ENCODE data around the gene NSMCE1.
A peak's percentile ranks its signal among the peaks of the same experiment; 100 is the strongest.
"Not testable (repeated sequence)": the region's sequence is repeated elsewhere in the genome, so short reads cannot be mapped to it uniquely, and the experiment has no call there.

The NSMCE1 gene

GRCh38 chr16:27251541-27252205, 16.9 kb downstream of the NSMCE1 start:
- POLR2A ChIA-PET, result no interaction called here
- Histone ChIP-seq H3K36me3 (ENCODE audit: control insufficient read depth in 4 of 4, insufficient read depth in 4 of 4, low read length in 3 of 4) (peaks cover 8 to 30% (median 15%) of the 10 kb centered on the region in 4 experiments), H3K27me3 (replicated peaks in 2 of 5; ENCODE audit: control insufficient read depth in 4 of 5, insufficient read depth in 5 of 5, low read length in 4 of 5) (no peaks in the 10 kb centered on the region), H3K4me3 (ENCODE audit: control insufficient read depth in 1 of 7, extremely low read depth in 1 of 7, insufficient read depth in 4 of 7, low read depth in 2 of 7, low read length in 6 of 7) (no peak overlapping the region), H3K9me3 (ENCODE audit: control extremely low read depth in 1 of 5, control insufficient read depth in 4 of 5, insufficient read depth in 2 of 5, low read depth in 1 of 5, low read length in 4 of 5) (peaks cover 0 to 2% (median 0%) of the 10 kb centered on the region in 5 experiments), H3K4me1 (ENCODE audit: control extremely low read depth in 1 of 4, control insufficient read depth in 4 of 4, insufficient read depth in 4 of 4, low read length in 3 of 4) (peaks cover 3 to 9% (median 4%) of the 10 kb centered on the region in 4 experiments), H3K27ac (ENCODE audit: insufficient read depth in 1 of 2, low read depth in 1 of 2, low read length in 2 of 2, poor library complexity in 1 of 2, severe bottlenecking in 2 of 2) (no peak overlapping the region)
- DNase-seq, result no peak
- WGBS (ENCODE audit: insufficient coverage), result 100% methylated on average over 3 of the region's 8 CpGs
- CTCF ChIA-PET, result no interaction called here

GRCh38 chr16:27248886-27249285, 19.7 kb downstream of the NSMCE1 start:
- CTCF ChIA-PET, result interaction anchor here (0.9 to 1.5 kb wide), 3 partner anchors 8 to 23 kb away, joined by 3 to 4 read pairs (median 4); no protein-coding TSS in a partner anchor
- Histone ChIP-seq H3K4me1 (ENCODE audit: control extremely low read depth in 1 of 4, control insufficient read depth in 4 of 4, insufficient read depth in 4 of 4, low read length in 3 of 4) (peaks cover 5 to 34% (median 27%) of the 10 kb centered on the region in 4 experiments), H3K36me3 (ENCODE audit: control insufficient read depth in 4 of 4, insufficient read depth in 4 of 4, low read length in 3 of 4) (peaks cover 0 to 13% (median 5%) of the 10 kb centered on the region in 4 experiments)
- POLR2A ChIA-PET, result interaction anchor here (0.6 kb wide), 1 partner anchor 119 kb away, joined by 3 read pairs; no protein-coding TSS in a partner anchor
- H3K27me3 ChIP-seq (replicated peaks in 2 of 5; ENCODE audit: control insufficient read depth in 4 of 5, insufficient read depth in 5 of 5, low read length in 4 of 5); H3K9me3 ChIP-seq (ENCODE audit: control extremely low read depth in 1 of 5, control insufficient read depth in 4 of 5, insufficient read depth in 2 of 5, low read depth in 1 of 5, low read length in 4 of 5); DNase-seq; H3K27ac ChIP-seq (ENCODE audit: insufficient read depth in 1 of 2, low read depth in 1 of 2, low read length in 2 of 2, poor library complexity in 1 of 2, severe bottlenecking in 2 of 2); H3K4me3 ChIP-seq (ENCODE audit: control insufficient read depth in 1 of 7, extremely low read depth in 1 of 7, insufficient read depth in 4 of 7, low read depth in 2 of 7, low read length in 6 of 7): not testable (repeated sequence)
- WGBS (ENCODE audit: insufficient coverage), result 100% methylated on average over 1 of the region's 4 CpGs

GRCh38 chr16:27248036-27248435, 20.5 kb downstream of the NSMCE1 start:
- ChIA-PET POLR2A (interaction anchor here (0.7 to 1.1 kb wide), 2 partner anchors 22 to 25 kb away, joined by 3 to 4 read pairs; no protein-coding TSS in a partner anchor), CTCF (interaction anchor here (0.8 to 1.3 kb wide), 3 partner anchors 10 to 24 kb away, joined by 3 to 5 read pairs (median 3); no protein-coding TSS in a partner anchor)
- DNase-seq, result no peak
- 100% methylated on average over 2 of the region's 2 CpGs for WGBS (ENCODE audit: insufficient coverage)
- H3K4me3 ChIP-seq (ENCODE audit: control insufficient read depth in 1 of 7, extremely low read depth in 1 of 7, insufficient read depth in 4 of 7, low read depth in 2 of 7, low read length in 6 of 7), result no peak overlapping the region
- peaks cover 0 to 13% (median 5%) of the 10 kb centered on the region in 4 experiments for H3K36me3 ChIP-seq (ENCODE audit: control insufficient read depth in 4 of 4, insufficient read depth in 4 of 4, low read length in 3 of 4)
- peaks cover 5 to 42% (median 35%) of the 10 kb centered on the region in 4 experiments for H3K4me1 ChIP-seq (ENCODE audit: control extremely low read depth in 1 of 4, control insufficient read depth in 4 of 4, insufficient read depth in 4 of 4, low read length in 3 of 4)
- no peaks in the 10 kb centered on the region for H3K27me3 ChIP-seq (replicated peaks in 2 of 5; ENCODE audit: control insufficient read depth in 4 of 5, insufficient read depth in 5 of 5, low read length in 4 of 5)
- peaks cover 0 to 2% (median 0%) of the 10 kb centered on the region in 5 experiments for H3K9me3 ChIP-seq (ENCODE audit: control extremely low read depth in 1 of 5, control insufficient read depth in 4 of 5, insufficient read depth in 2 of 5, low read depth in 1 of 5, low read length in 4 of 5)
- H3K27ac ChIP-seq (ENCODE audit: insufficient read depth in 1 of 2, low read depth in 1 of 2, low read length in 2 of 2, poor library complexity in 1 of 2, severe bottlenecking in 2 of 2), result no peak overlapping the region

GRCh38 chr16:27247076-27247475, 21.5 kb downstream of the NSMCE1 start:
- H3K9me3 ChIP-seq (ENCODE audit: control extremely low read depth in 1 of 5, control insufficient read depth in 4 of 5, insufficient read depth in 2 of 5, low read depth in 1 of 5, low read length in 4 of 5); H3K4me3 ChIP-seq (ENCODE audit: control insufficient read depth in 1 of 7, extremely low read depth in 1 of 7, insufficient read depth in 4 of 7, low read depth in 2 of 7, low read length in 6 of 7); H3K27ac ChIP-seq (ENCODE audit: insufficient read depth in 1 of 2, low read depth in 1 of 2, low read length in 2 of 2, poor library complexity in 1 of 2, severe bottlenecking in 2 of 2); POLR2A ChIA-PET; H3K36me3 ChIP-seq (ENCODE audit: control insufficient read depth in 4 of 4, insufficient read depth in 4 of 4, low read length in 3 of 4); H3K27me3 ChIP-seq (replicated peaks in 2 of 5; ENCODE audit: control insufficient read depth in 4 of 5, insufficient read depth in 5 of 5, low read length in 4 of 5): not testable (repeated sequence)
- WGBS (ENCODE audit: insufficient coverage), result no CpG with 5 or more reads among the region's 1 CpG
- DNase-seq, result peak in 1 of 3 donors; percentile 40
- H3K4me1 ChIP-seq (ENCODE audit: control extremely low read depth in 1 of 4, control insufficient read depth in 4 of 4, insufficient read depth in 4 of 4, low read length in 3 of 4), result peaks cover 5 to 49% (median 44%) of the 10 kb centered on the region in 4 experiments
- CTCF ChIA-PET, result interaction anchor here (0.8 to 1.2 kb wide), 3 partner anchors 9 to 16 kb away, joined by 3 read pairs; no protein-coding TSS in a partner anchor

GRCh38 chr16:27246439-27246838, 22.1 kb downstream of the NSMCE1 start:
- WGBS (ENCODE audit: insufficient coverage), result 100% methylated on average over 2 of the region's 4 CpGs
- no peak overlapping the region for H3K4me3 ChIP-seq (ENCODE audit: control insufficient read depth in 1 of 7, extremely low read depth in 1 of 7, insufficient read depth in 4 of 7, low read depth in 2 of 7, low read length in 6 of 7)
- DNase-seq, result no peak
- H3K27me3 ChIP-seq (replicated peaks in 2 of 5; ENCODE audit: control insufficient read depth in 4 of 5, insufficient read depth in 5 of 5, low read length in 4 of 5), result no peaks in the 10 kb centered on the region
- peaks cover 5 to 55% (median 49%) of the 10 kb centered on the region in 4 experiments for H3K4me1 ChIP-seq (ENCODE audit: control extremely low read depth in 1 of 4, control insufficient read depth in 4 of 4, insufficient read depth in 4 of 4, low read length in 3 of 4)
- ChIA-PET POLR2A (no interaction called here), CTCF (interaction anchor here (0.8 to 1.2 kb wide), 3 partner anchors 8 to 16 kb away, joined by 3 read pairs; no protein-coding TSS in a partner anchor)
- peaks cover 0 to 2% (median 0%) of the 10 kb centered on the region in 5 experiments for H3K9me3 ChIP-seq (ENCODE audit: control extremely low read depth in 1 of 5, control insufficient read depth in 4 of 5, insufficient read depth in 2 of 5, low read depth in 1 of 5, low read length in 4 of 5)
- peaks cover 0 to 6% (median 2%) of the 10 kb centered on the region in 4 experiments for H3K36me3 ChIP-seq (ENCODE audit: control insufficient read depth in 4 of 4, insufficient read depth in 4 of 4, low read length in 3 of 4)
- H3K27ac ChIP-seq (ENCODE audit: insufficient read depth in 1 of 2, low read depth in 1 of 2, low read length in 2 of 2, poor library complexity in 1 of 2, severe bottlenecking in 2 of 2), result no peak overlapping the region

GRCh38 chr16:27245276-27246172, 23.0 kb downstream of the NSMCE1 start:
- Histone ChIP-seq H3K36me3 (ENCODE audit: control insufficient read depth in 4 of 4, insufficient read depth in 4 of 4, low read length in 3 of 4) (peaks cover 0 to 9% (median 1%) of the 10 kb centered on the region in 4 experiments), H3K27ac (ENCODE audit: insufficient read depth in 1 of 2, low read depth in 1 of 2, low read length in 2 of 2, poor library complexity in 1 of 2, severe bottlenecking in 2 of 2) (no peak overlapping the region), H3K27me3 (replicated peaks in 2 of 5; ENCODE audit: control insufficient read depth in 4 of 5, insufficient read depth in 5 of 5, low read length in 4 of 5) (no peaks in the 10 kb centered on the region), H3K4me3 (ENCODE audit: control insufficient read depth in 1 of 7, extremely low read depth in 1 of 7, insufficient read depth in 4 of 7, low read depth in 2 of 7, low read length in 6 of 7) (peak overlapping the region in 2 of 7 experiments; percentile 25 to 45), H3K9me3 (ENCODE audit: control extremely low read depth in 1 of 5, control insufficient read depth in 4 of 5, insufficient read depth in 2 of 5, low read depth in 1 of 5, low read length in 4 of 5) (peaks cover 0 to 2% (median 0%) of the 10 kb centered on the region in 5 experiments), H3K4me1 (ENCODE audit: control extremely low read depth in 1 of 4, control insufficient read depth in 4 of 4, insufficient read depth in 4 of 4, low read length in 3 of 4) (peaks cover 5 to 60% (median 53%) of the 10 kb centered on the region in 4 experiments)
- POLR2A ChIA-PET, result interaction anchor here (0.6 kb wide), 1 partner anchor 98 kb away, joined by 3 read pairs; no protein-coding TSS in a partner anchor
- no peak for DNase-seq
- WGBS (ENCODE audit: insufficient coverage), result 89% methylated on average over 17 of the region's 19 CpGs
- CTCF ChIA-PET, result interaction anchor here (0.6 to 3.0 kb wide), 4 partner anchors 11 to 15 kb away, joined by 3 to 19 read pairs (median 3); no protein-coding TSS in a partner anchor

Data from common myeloid progenitor, CD34-positive (primary cell).